T-helper 17 cell (primary cell): ENCODE data around the gene TPSB2. TPM values are rescaled to one million over a fixed set of nuclear protein-coding genes. Genes with fewer than 3 reads are reported as not detected.
"Not testable (repeated sequence)": the region's sequence is repeated elsewhere in the genome, so short reads cannot be mapped to it uniquely, and the experiment has no call there.

Source experiments
- ATAC-seq: fragments of 150-1000 bp; cut with Tn5 transposase; 2 replicates; pipeline ENCODE4 v1.10.0; 2021; ENCODE audit warnings: mild to moderate bottlenecking, moderate library complexity
- DNase-seq, 3 donors: peaks; one replicate each; pipeline versions ENCODE4 v3.0.0 to v3.0.0-alpha.2; 2020 to 2021
- H3K9me3 ChIP-seq: one replicate; pipeline ENCODE4 v1.7.0; 2013; ENCODE audit warnings: low read length, mild to moderate bottlenecking; ENCODE audit not compliant: control insufficient read depth, poor library complexity, severe bottlenecking
- H3K27ac Mint-ChIP-seq: one replicate; pipeline ENCODE4 v1.8.0; 2022; ENCODE audit warnings: mild to moderate bottlenecking, moderate library complexity, mixed read lengths
- H3K27me3 Mint-ChIP-seq: one replicate; pipeline ENCODE4 v1.8.0; 2022; ENCODE audit warnings: mixed read lengths
- H3K36me3 Mint-ChIP-seq: one replicate; pipeline ENCODE4 v1.8.0; 2022; ENCODE audit warnings: low read depth, mixed read lengths
- H3K4me1 Mint-ChIP-seq: one replicate; pipeline ENCODE4 v1.8.0; 2022; ENCODE audit warnings: mild to moderate bottlenecking, mixed read lengths
- H3K4me3 Mint-ChIP-seq: one replicate; pipeline ENCODE4 v1.8.0; 2022; ENCODE audit warnings: mild to moderate bottlenecking, moderate library complexity, mixed read lengths
- total RNA-seq, 4 donors: library from RNA in 2 of 4; stranded (reverse) in 2 of 4; gene quantifications; one replicate each; pipeline ENCODE4 v1.2.3 and lab custom pipeline; 2022 to 2026

TPSB2 gene
- total RNA-seq, 2 donors from 2014 or later: not detected

DNA sequence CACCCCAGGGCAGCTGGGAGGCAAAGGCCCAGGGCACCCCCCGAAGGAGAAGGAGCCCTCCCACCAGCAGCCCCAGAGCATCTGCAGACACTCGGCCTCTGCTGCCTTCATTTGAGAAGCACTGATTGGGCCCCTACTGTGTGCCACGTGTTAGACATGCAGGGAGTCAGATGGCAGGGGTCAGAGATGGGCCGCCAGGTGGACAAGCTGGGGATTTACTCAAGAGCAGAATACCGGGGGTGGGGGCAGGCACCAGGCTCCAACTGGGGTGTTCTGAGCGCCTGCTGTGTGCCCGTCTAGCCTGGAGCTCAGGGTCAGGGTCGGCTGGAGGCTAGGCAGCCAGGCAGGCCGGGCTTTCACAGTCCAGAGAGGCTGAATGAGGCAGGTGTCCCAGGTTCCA is 23.7 kb downstream of the TPSB2 start:
- ATAC-seq (no peak), DNase-seq (no peak)
- H3K27ac Mint-ChIP-seq: no peak overlapping the region
- no peak overlapping the region for H3K4me3 Mint-ChIP-seq
- H3K27me3 Mint-ChIP-seq: no peaks in the 10 kb centered on the region
- H3K4me1 Mint-ChIP-seq: no peaks in the 10 kb centered on the region
- H3K9me3 ChIP-seq: no peaks in the 10 kb centered on the region
- no peaks in the 10 kb centered on the region for H3K36me3 Mint-ChIP-seq

DNA sequence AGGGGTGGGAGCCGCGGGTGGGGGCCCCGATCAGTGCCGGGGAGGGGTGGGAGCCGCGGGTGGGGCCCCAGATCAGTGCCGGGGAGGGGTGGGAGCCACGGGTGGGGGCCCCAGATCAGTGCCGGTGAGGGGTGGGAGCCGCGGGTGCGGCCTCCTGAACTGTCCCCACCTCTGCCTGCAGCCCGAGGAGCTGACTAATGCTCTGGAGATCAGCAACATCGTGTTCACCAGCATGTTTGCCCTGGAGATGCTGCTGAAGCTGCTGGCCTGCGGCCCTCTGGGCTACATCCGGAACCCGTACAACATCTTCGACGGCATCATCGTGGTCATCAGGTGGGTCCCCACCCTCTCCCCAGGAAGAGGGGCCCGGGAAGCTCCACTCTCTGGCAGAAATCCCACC is 25.1 kb downstream of the TPSB2 start:
- Mint-ChIP-seq H3K27ac (no peak overlapping the region), H3K27me3 (no peaks in the 10 kb centered on the region), H3K36me3 (no peaks in the 10 kb centered on the region), H3K4me3 (peak overlapping the region; percentile 76), H3K4me1 (no peaks in the 10 kb centered on the region)
- DNase-seq: no peak
- H3K9me3 ChIP-seq: no peaks in the 10 kb centered on the region
- no peak for ATAC-seq

DNA sequence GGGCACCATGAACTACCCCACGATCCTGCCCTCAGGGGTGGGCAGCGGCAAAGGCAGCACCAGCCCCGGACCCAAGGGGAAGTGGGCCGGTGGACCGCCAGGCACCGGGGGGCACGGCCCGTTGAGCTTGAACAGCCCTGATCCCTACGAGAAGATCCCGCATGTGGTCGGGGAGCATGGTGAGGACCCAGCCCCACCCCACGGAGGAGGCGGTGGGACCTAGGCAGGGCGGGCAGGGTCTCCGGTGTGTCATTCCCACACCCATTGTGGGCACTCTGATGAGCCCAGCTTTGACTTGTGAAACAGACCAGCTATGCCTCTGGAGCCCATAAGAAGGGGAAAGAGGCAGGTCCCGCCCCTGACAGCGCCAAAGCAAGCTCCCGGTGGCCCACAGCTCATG is 27.7 kb downstream of the TPSB2 start:
- ATAC-seq (no peak), DNase-seq (no peak)
- no peaks in the 10 kb centered on the region for H3K4me1 Mint-ChIP-seq
- no peaks in the 10 kb centered on the region for H3K36me3 Mint-ChIP-seq
- no peaks in the 10 kb centered on the region for H3K9me3 ChIP-seq
- no peaks in the 10 kb centered on the region for H3K27me3 Mint-ChIP-seq
- no peak overlapping the region for H3K4me3 Mint-ChIP-seq
- H3K27ac Mint-ChIP-seq: no peak overlapping the region

DNA sequence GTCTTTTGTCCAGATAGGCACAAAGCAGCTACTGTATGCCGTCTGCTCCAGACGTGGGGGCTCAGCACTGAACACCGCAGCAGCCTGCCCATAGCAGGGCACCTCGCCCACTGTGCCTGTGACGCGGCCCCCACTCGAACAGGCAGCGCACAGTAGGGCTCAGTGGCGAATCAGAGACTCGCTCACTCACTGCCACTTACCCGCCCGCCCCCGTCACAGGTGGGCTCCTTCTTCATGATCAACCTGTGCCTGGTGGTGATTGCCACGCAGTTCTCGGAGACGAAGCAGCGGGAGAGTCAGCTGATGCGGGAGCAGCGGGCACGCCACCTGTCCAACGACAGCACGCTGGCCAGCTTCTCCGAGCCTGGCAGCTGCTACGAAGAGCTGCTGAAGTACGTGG is 28.5 kb downstream of the TPSB2 start:
- Mint-ChIP-seq H3K36me3 (no peaks in the 10 kb centered on the region), H3K4me1 (peaks cover under 1% of the 10 kb centered on the region), H3K27ac (no peak overlapping the region), H3K4me3 (no peak overlapping the region), H3K27me3 (no peaks in the 10 kb centered on the region)
- ATAC-seq (no peak), DNase-seq (no peak)
- H3K9me3 ChIP-seq: no peaks in the 10 kb centered on the region

DNA sequence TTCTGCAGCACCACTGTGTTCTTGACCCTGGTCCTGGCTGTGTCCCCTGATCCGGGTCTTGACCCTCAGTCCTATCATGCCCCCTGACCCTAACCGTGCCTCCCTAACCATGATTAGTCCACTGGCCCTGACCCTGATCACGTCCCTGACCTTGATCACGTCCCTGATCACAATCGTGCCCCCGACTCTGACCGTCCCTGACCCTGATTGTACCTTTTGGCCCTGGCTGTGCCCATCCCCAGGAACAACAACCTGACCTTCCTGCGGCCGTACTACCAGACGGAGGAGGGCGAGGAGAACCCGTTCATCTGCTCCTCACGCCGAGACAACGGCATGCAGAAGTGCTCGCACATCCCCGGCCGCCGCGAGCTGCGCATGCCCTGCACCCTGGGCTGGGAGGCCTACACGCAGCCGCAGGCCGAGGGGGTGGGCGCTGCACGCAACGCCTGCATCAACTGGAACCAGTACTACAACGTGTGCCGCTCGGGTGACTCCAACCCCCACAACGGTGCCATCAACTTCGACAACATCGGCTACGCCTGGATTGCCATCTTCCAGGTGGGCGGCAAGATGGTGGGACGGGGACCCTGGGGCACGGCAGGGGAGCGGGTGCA is 29.9 kb downstream of the TPSB2 start:
- no peaks in the 10 kb centered on the region for H3K9me3 ChIP-seq
- Mint-ChIP-seq H3K36me3 (no peaks in the 10 kb centered on the region), H3K27me3 (no peaks in the 10 kb centered on the region), H3K4me3 (no peak overlapping the region), H3K4me1 (peaks cover 2% of the 10 kb centered on the region), H3K27ac (no peak overlapping the region)
- DNase-seq (no peak), ATAC-seq (no peak)

DNA sequence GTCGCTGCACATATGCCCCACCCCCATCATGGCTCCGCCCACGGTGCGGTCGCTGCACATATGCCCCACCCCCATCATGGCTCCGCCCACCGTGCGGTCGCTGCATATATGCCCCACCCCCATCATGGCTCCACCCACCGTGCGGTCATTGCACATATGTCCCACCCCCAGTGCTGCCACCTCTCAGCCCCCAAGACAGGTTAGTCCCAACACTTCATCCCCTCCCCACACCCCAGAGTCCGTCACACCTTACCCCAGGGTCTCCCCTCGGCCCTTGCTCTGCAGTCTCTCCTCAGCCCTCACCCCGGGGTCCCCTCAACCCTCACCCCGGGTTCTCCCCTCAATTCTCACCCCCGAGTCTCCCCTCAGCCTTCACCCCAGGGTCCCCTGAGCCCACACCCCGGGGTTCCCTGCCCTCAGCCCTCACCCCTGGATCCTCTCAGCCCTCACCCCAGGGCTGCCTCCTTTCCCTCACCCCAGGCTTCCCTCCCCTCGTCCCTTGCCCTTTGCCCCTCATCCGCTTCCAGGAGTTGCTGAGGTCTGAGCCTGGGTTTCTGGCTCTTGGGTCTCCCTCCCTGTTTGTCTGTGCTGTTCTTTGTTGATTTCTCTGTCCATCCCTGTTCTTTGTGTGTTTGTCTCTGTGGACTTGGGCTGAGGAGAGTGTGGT is 30.5 kb downstream of the TPSB2 start:
- Mint-ChIP-seq H3K4me3 (no peak overlapping the region), H3K36me3 (no peaks in the 10 kb centered on the region), H3K4me1 (peaks cover 2% of the 10 kb centered on the region), H3K27ac (no peak overlapping the region), H3K27me3 (no peaks in the 10 kb centered on the region)
- DNase-seq (no peak), ATAC-seq (no peak)
- no peaks in the 10 kb centered on the region for H3K9me3 ChIP-seq

DNA sequence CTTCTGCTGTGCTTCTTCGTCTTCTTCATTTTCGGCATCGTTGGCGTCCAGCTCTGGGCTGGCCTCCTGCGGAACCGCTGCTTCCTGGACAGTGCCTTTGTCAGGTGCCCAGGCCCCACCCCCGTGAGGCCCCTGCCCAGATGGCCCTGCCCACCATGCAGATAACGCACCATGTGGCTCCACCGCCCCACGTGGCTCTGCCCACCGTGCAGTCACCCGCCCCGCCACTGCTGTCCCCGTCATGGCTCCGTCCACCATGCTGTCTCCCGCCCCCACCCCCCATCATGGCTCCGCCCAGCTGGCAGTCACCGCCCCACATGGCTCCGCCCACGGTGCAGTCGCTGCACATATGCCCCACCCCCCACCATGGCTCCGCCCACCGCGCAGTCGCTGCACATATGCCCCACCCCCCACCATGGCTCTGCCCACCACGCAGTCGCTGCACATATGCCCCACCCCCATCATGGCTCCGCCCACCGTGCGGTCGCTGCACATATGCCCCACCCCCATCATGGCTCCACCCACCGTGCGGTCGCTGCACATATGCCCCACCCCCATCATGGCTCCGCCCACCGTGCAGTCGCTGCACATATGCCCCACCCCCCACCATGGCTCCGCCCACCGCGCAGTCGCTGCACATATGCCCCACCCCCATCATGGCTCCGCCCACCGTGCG is 31.2 kb downstream of the TPSB2 start:
- not testable (repeated sequence) for H3K4me3 Mint-ChIP-seq, H3K27ac Mint-ChIP-seq, H3K9me3 ChIP-seq, H3K27me3 Mint-ChIP-seq, ATAC-seq, H3K36me3 Mint-ChIP-seq, DNase-seq, H3K4me1 Mint-ChIP-seq

DNA sequence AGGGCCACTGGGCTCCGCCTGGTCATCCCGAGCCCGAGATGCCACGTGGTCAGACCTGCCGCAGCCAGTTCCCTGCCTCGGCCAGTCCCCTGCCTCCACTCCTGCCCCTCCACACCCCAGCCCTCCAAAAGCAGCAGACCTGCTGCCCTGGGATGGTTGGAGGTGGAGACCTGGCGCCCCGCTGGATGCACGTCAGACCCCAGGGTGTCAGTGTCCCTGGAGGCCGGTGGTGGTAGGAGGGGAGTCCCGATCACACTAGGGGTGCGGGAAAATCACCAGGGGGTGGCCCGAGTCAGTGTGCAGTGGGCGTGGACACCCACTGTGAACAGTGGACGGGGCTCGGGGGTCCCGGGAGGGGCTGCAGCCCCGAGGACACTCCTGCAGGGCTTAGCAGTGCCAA is 31.8 kb downstream of the TPSB2 start:
- Mint-ChIP-seq H3K4me3 (no peak overlapping the region), H3K36me3 (no peaks in the 10 kb centered on the region), H3K4me1 (peaks cover 2% of the 10 kb centered on the region), H3K27ac (no peak overlapping the region), H3K27me3 (no peaks in the 10 kb centered on the region)
- ATAC-seq: no peak
- DNase-seq: no peak
- H3K9me3 ChIP-seq: no peaks in the 10 kb centered on the region

DNA sequence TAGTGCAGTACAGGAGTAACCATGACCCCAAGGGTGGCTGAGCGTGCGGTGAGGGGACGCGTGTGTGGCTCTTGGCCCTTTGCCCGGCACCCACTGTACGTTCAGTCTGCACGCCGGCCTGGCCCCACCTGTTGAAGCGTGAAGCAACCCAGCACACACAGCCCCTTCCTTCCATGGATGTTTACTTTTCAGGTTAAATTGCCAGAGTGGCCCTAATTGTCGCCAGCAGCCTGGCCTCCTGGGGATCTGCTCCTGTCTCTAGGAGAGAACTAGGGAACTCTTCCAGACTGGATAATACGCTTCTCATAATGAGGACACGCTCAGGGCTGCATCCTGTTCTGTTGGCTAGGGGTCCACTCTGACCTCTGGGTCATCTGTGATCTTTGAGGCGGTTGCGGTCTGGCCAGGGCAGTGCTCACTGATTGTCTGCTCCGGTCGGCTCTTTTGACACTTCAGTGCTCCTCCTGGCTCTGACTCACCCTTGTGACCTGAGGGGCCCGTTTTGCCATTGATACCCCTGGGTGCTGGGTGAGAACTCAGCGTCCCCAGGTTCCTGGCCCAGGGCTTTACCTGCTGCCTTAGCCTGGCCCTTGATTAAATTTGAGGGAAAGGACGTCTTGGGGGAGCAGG is 32.6 kb downstream of the TPSB2 start:
- peaks cover 2% of the 10 kb centered on the region for H3K4me1 Mint-ChIP-seq
- H3K27ac Mint-ChIP-seq: no peak overlapping the region
- DNase-seq (no peak), ATAC-seq (no peak)
- H3K4me3 Mint-ChIP-seq: no peak overlapping the region
- peaks cover 6% of the 10 kb centered on the region for H3K27me3 Mint-ChIP-seq
- H3K36me3 Mint-ChIP-seq: no peaks in the 10 kb centered on the region
- H3K9me3 ChIP-seq: no peaks in the 10 kb centered on the region

DNA sequence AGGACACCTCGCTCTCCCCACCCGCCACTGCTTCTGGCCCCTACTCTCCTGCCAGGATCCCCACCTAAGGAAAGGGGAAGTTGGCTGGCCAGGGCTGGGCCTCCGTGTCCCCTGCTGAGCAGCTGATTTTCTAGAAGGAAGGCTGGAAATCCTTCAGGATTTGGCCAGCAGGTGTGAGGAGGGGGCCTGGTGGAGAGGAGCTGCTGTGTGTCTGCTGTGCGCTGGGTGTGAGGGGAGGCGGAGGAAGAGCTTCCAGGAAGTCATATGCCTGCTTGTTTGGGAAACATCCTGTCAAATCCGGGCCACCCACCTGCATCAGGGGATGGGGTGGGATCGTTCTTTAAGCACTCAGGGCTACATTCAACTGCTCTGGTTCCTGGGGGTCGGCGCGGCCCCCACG is 33.5 kb downstream of the TPSB2 start:
- no peak overlapping the region for H3K4me3 Mint-ChIP-seq
- no peak overlapping the region for H3K27ac Mint-ChIP-seq
- no peaks in the 10 kb centered on the region for H3K9me3 ChIP-seq
- H3K4me1 Mint-ChIP-seq: peaks cover 2% of the 10 kb centered on the region
- ATAC-seq (no peak), DNase-seq (no peak)
- peaks cover 7% of the 10 kb centered on the region for H3K27me3 Mint-ChIP-seq
- no peaks in the 10 kb centered on the region for H3K36me3 Mint-ChIP-seq

DNA sequence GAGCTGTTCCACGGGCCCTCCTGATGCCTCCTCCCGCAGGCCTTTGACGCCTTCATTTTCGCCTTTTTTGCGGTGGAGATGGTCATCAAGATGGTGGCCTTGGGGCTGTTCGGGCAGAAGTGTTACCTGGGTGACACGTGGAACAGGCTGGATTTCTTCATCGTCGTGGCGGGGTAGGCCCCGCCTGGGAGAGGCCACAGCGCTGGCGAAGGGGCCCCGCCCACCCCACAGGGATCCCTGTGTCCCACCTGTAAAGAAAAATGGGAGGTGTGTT is 34.7 kb downstream of the TPSB2 start:
- Mint-ChIP-seq H3K4me3 (no peak overlapping the region), H3K27me3 (peaks cover 7% of the 10 kb centered on the region), H3K27ac (no peak overlapping the region), H3K4me1 (peaks cover 2% of the 10 kb centered on the region), H3K36me3 (no peaks in the 10 kb centered on the region)
- no peak for DNase-seq
- ATAC-seq: no peak
- no peaks in the 10 kb centered on the region for H3K9me3 ChIP-seq

DNA sequence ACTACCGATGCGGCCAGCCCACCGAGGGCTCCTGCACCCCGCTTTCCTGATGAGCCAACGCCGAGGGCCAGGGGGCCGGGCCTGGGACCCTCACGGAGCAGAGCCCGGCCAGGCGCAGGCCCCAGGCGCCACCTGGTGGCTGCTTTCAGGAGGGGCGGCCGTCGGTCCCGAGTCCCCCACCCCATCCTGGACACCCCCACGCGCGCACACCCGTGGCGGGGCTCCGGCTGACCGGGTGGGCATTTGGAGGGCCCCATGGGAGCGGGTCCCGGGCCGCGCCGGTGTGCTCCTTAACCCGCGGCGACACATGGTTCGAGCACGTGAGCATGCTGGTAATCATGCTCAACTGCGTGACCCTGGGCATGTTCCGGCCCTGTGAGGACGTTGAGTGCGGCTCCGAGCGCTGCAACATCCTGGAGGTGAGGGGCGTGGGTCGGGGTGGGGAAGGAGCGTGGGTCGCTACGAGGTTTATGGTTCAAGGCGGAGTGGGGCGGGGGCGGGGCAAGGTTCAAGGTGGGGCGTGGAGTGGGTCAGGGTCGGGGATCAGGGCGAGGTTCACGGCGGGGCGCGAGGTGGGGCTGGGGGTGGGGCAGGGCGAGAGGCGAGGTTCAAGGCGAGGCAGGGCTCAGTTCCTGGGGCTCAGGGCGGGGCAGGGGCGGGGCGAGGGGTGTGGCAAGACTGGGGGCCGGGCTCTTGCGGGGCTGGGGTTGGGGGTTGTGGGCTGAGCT is 35.2 kb downstream of the TPSB2 start:
- no peaks in the 10 kb centered on the region for H3K9me3 ChIP-seq
- ATAC-seq (no peak), DNase-seq (no peak)
- Mint-ChIP-seq H3K36me3 (no peaks in the 10 kb centered on the region), H3K4me1 (peaks cover 2% of the 10 kb centered on the region), H3K27me3 (peaks cover 7% of the 10 kb centered on the region), H3K4me3 (no peak overlapping the region), H3K27ac (no peak overlapping the region)

DNA sequence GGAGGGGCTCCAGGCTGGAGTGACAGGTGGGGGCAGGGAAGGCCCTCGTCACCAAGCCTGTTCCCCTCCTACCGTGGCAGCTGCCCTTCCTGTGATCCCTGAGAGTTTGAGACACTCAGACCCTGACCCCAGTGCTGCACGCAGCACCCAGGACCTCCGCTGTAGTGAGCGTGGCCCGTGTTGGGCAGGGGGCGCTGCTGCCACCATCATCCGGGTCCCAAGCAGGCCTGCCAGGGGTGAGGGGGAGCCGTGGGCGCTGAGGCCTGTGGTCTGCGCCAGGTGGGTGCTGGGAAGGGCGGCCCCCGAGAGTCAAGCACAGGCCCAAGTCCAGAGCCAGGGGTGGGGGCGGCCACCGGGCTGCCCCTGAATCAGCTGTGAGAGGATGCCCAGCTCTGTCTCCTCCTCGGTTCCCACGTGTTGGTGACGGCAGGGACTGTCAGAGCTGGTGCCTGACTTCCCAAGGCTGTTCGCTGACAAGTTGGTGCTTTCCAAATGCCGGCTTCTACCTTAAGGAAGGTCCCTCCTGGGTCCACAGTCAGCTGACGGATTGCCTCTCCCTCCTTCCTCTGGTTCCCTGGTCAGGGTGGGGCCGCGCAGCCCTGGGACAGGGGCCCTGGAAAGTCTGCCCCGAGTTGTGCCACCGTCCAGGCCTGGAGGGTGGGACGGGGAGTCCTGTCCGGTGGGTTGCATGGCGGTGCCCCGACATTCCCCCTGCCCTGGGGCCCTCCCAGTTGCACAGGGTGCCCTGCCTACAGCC is 36.0 kb downstream of the TPSB2 start:
- Mint-ChIP-seq H3K36me3 (no peaks in the 10 kb centered on the region), H3K4me3 (no peak overlapping the region), H3K27ac (no peak overlapping the region), H3K27me3 (peaks cover 9% of the 10 kb centered on the region), H3K4me1 (peaks cover 2% of the 10 kb centered on the region)
- no peaks in the 10 kb centered on the region for H3K9me3 ChIP-seq
- ATAC-seq: no peak
- DNase-seq: no peak
